RPMI7951 (cell line): Measurements from ENCODE around the gene LMX1B. TPM values are rescaled to one million over a fixed set of nuclear protein-coding genes. Genes with fewer than 3 reads are reported as not detected.

Experiments
- DNase-seq: peaks from one replicate; pipeline ENCODE4 v3.0.0-alpha.2; 2012; ENCODE audit warnings: low read depth
- total RNA-seq: library from RNA; depleted of rRNA; stranded (reverse); fragments of >200 nt; shearing (Covaris generic); gene quantifications from 2 replicates; pipeline ENCODE4 v1.2.3, GENCODE V29; 2014

LMX1B gene
- total RNA-seq, 1 experiment from 2014 or later, result not detected

GRCh38 chr9:126617823-126618165 lies 4.1 kb downstream of the LMX1B start:
- DNase-seq, result no peak

GRCh38 chr9:126618190-126618584 lies 4.5 kb downstream of the LMX1B start:
- no peak for DNase-seq

GRCh38 chr9:126618585-126619360 lies 5.0 kb downstream of the LMX1B start:
- no peak for DNase-seq

GRCh38 chr9:126619361-126620135 lies 5.8 kb downstream of the LMX1B start:
- no peak for DNase-seq

GRCh38 chr9:126620478-126620877 lies 6.8 kb downstream of the LMX1B start:
- no peak for DNase-seq

GRCh38 chr9:126621061-126621918 lies 7.6 kb downstream of the LMX1B start:
- DNase-seq, result no peak

GRCh38 chr9:126621919-126622735 lies 8.4 kb downstream of the LMX1B start:
- no peak for DNase-seq

- DNase-seq, result no peak
Measured at GRCh38 chr9:126623314-126623666, 9.6 kb downstream of the LMX1B start.

- DNase-seq, result no peak
Measured at GRCh38 chr9:126623667-126624478, 10.1 kb downstream of the LMX1B start.

GRCh38 chr9:126624479-126624826 lies 10.7 kb downstream of the LMX1B start:
- no peak for DNase-seq

- no peak for DNase-seq
Measured at GRCh38 chr9:126624912-126625311, 11.2 kb downstream of the LMX1B start.

- DNase-seq, result no peak
Measured at GRCh38 chr9:126625329-126626126, 11.8 kb downstream of the LMX1B start.

GRCh38 chr9:126626127-126626925 lies 12.6 kb downstream of the LMX1B start:
- DNase-seq, result no peak

GRCh38 chr9:126626926-126627233 lies 13.2 kb downstream of the LMX1B start:
- DNase-seq, result no peak

- no peak for DNase-seq
Measured at GRCh38 chr9:126628146-126628545, 14.4 kb downstream of the LMX1B start.

GRCh38 chr9:126628969-126629674 lies 15.4 kb downstream of the LMX1B start:
- DNase-seq, result no peak

GRCh38 chr9:126630458-126631237 lies 16.9 kb downstream of the LMX1B start:
- DNase-seq, result no peak

GRCh38 chr9:126631254-126631653 lies 17.5 kb downstream of the LMX1B start:
- no peak for DNase-seq
